HCT116 (cell line): ENCODE data around the gene THPO. TPM values are rescaled to one million over a fixed set of nuclear protein-coding genes. Genes with fewer than 3 reads are reported as not detected.

Experiments used
- ATAC-seq: fragments of 200-7000 bp; cut with Tn5 transposase; 2 replicates; pipeline ENCODE4 v1.9.1; 2020; ENCODE audit warnings: mild to moderate bottlenecking, moderate library complexity
- BruUV-seq: library from RNA; stranded (reverse); fragments of 400-500 nt; replicated peaks from 2 replicates; lab custom pipeline; 2021; lab: Mats Ljungman, UMichigan
- CTCF ChIA-PET: fragments of 300-600 bp; sonication (Branson Sonifier 250); formaldehyde crosslinking; loops from one replicate; lab custom pipeline; 2021; ENCODE audit warnings: antibody characterized with exemption; lab: Charles Lee
- POLR2A ChIA-PET: fragments of 300-600, 350-600 bp; sonication (Branson Sonifier 250); formaldehyde crosslinking; loops from one replicate; lab custom pipeline; 2021; ENCODE audit warnings: antibody characterized with exemption; lab: Charles Lee
- RAD21 ChIA-PET, 2 experiments: fragments of 300-600 bp; sonication (Branson Sonifier 250); formaldehyde crosslinking; loops; one replicate each; lab custom pipeline; 2023; ENCODE audit warnings: low total read pairs in 2 of 2; ENCODE audit not compliant: uncharacterized antibody in 2 of 2, unreplicated experiment in 2 of 2, low non-redundant PET in 1 of 2; lab: Charles Lee
- DNase-seq: peaks from one replicate; pipeline ENCODE4 v3.0.0-alpha.2; 2010; ENCODE audit warnings: low read depth, low spot score
- H2AFZ ChIP-seq: fragments of 200-600 bp; shearing (Covaris generic), sonication (generic); 2 replicates; pipeline ENCODE4 v1.6.1; 2017; ENCODE audit warnings: low read depth, mixed run types, mixed read lengths, antibody characterized with exemption, low read length; ENCODE audit not compliant: poor library complexity, severe bottlenecking
- H3K27ac ChIP-seq: 2 replicates; pipeline ENCODE4 v1.5.1; 2012; ENCODE audit warnings: low read depth, low read length
- H3K27me3 ChIP-seq: fragments of 200-600 bp; sonication (generic); 2 replicates; pipeline ENCODE4 v1.6.1; 2016; ENCODE audit warnings: mixed run types, low read length, mixed read lengths; ENCODE audit not compliant: insufficient read depth
- H3K36me3 ChIP-seq, 2 experiments: fragments of 200-500 bp in 1 of 2; fragments of 200-600 bp in 1 of 2; sonication (Bioruptor generic) in 1 of 2; sonication (generic) in 1 of 2; 2 replicates each; pipeline versions ENCODE4 v1.5.1 to v1.6.1; 2014 to 2016; ENCODE audit warnings: low read length in 2 of 2, inconsistent platforms in 1 of 2, mixed read lengths in 1 of 2, mixed run types in 1 of 2; ENCODE audit not compliant: insufficient read depth in 2 of 2, control insufficient read depth in 1 of 2
- H3K4me1 ChIP-seq, 2 experiments: fragments of 200-600 bp in 1 of 2; sonication (generic) in 1 of 2; 2 replicates each; pipeline versions ENCODE4 v1.5.1 to v1.6.1; 2012 to 2017; ENCODE audit warnings: low read length in 2 of 2, inconsistent platforms in 1 of 2, mild to moderate bottlenecking in 1 of 2, mixed read lengths in 1 of 2, mixed run types in 1 of 2, moderate library complexity in 1 of 2; ENCODE audit not compliant: insufficient read depth in 2 of 2, control insufficient read depth in 1 of 2
- H3K4me2 ChIP-seq: fragments of 200-600 bp; sonication (generic); 2 replicates; pipeline ENCODE4 v1.6.1; 2017; ENCODE audit warnings: mixed run types, low read length, mixed read lengths
- H3K4me3 ChIP-seq, 2 experiments: fragments of 200-600 bp in 1 of 2; sonication (generic) in 1 of 2; replicated peaks in 1 of 2; 2 replicates each; pipeline ENCODE4 v1.5.1; 2011 to 2016; ENCODE audit warnings: low read length in 2 of 2, control low read depth in 1 of 2, low read depth in 1 of 2, mild to moderate bottlenecking in 1 of 2, mixed read lengths in 1 of 2, mixed run types in 1 of 2
- H3K79me2 ChIP-seq: fragments of 200-600 bp; sonication (generic); 2 replicates; pipeline ENCODE4 v1.6.1; 2017; ENCODE audit warnings: mild to moderate bottlenecking, mixed run types, low read length, moderate library complexity, mixed read lengths; ENCODE audit not compliant: insufficient read depth
- H3K9ac ChIP-seq: fragments of 200-600 bp; sonication (generic); 2 replicates; pipeline ENCODE4 v1.6.1; 2016; ENCODE audit warnings: low read length, mixed read lengths
- H3K9me2 ChIP-seq: fragments of 200-600 bp; sonication (generic), shearing (Covaris generic); 2 replicates; pipeline ENCODE4 v1.6.1; 2017; ENCODE audit warnings: mixed run types, mild to moderate bottlenecking, moderate library complexity; ENCODE audit not compliant: insufficient read depth
- H3K9me3 ChIP-seq, 2 experiments: fragments of 200-500 bp in 1 of 2; fragments of 200-600 bp in 1 of 2; sonication (Bioruptor generic) in 1 of 2; sonication (generic) in 1 of 2; 2 replicates each; pipeline ENCODE4 v1.6.1; 2014 to 2017; ENCODE audit warnings: low read length in 2 of 2, mixed read lengths in 2 of 2, inconsistent platforms in 1 of 2, low read depth in 1 of 2, mild to moderate bottlenecking in 1 of 2, mixed run types in 1 of 2, moderate library complexity in 1 of 2; ENCODE audit not compliant: control insufficient read depth in 1 of 2, insufficient read depth in 1 of 2
- H4K20me1 ChIP-seq: fragments of 200-600 bp; sonication (generic), shearing (Covaris generic); 2 replicates; pipeline ENCODE4 v1.6.1; 2017; ENCODE audit warnings: mixed run types, mild to moderate bottlenecking, moderate library complexity; ENCODE audit not compliant: insufficient read depth
- ATF3 ChIP-seq: IDR thresholded peaks from 2 replicates; pipeline ENCODE4 v1.6.1; 2012
- CBX3 ChIP-seq: IDR thresholded peaks from 2 replicates; pipeline ENCODE4 v1.6.1; 2012; ENCODE audit warnings: low read depth
- CEBPB ChIP-seq: IDR thresholded peaks from 2 replicates; pipeline ENCODE4 v1.6.1; 2012; ENCODE audit warnings: low read depth
- CTCF ChIP-seq, 3 experiments: fragments of 200-600 bp in 1 of 3; sonication (generic) in 1 of 3; IDR thresholded peaks in 2 of 3; conservative IDR thresholded peaks in 1 of 3; 2 replicates each; pipeline ENCODE4 v1.5.1; 2012 to 2017; ENCODE audit warnings: low read depth in 2 of 3, low read length in 2 of 3, antibody characterized with exemption in 1 of 3, borderline replicate concordance in 1 of 3, control low read depth in 1 of 3, mild to moderate bottlenecking in 1 of 3, mixed read lengths in 1 of 3, mixed run types in 1 of 3, moderate library complexity in 1 of 3; ENCODE audit not compliant: insufficient read depth in 1 of 3
- EGR1 ChIP-seq: IDR thresholded peaks from 2 replicates; pipeline ENCODE4 v1.6.1; 2012; ENCODE audit warnings: low read depth
- ELF1 ChIP-seq: IDR thresholded peaks from 2 replicates; pipeline ENCODE4 v1.6.1; 2012; ENCODE audit warnings: low read depth, borderline replicate concordance
- EZH2 ChIP-seq: fragments of 200-600 bp; sonication (generic); IDR thresholded peaks from 2 replicates; pipeline ENCODE4 v1.6.1; 2017; ENCODE audit warnings: antibody characterized with exemption, mixed run types
- FOSL1 ChIP-seq: IDR thresholded peaks from 2 replicates; pipeline ENCODE4 v1.6.1; 2012; ENCODE audit warnings: low read depth
- JUND ChIP-seq: IDR thresholded peaks from 2 replicates; pipeline ENCODE4 v1.6.1; 2012
- POLR2A ChIP-seq: IDR thresholded peaks from 2 replicates; pipeline ENCODE4 v1.7.0; 2011; ENCODE audit warnings: borderline replicate concordance; ENCODE audit not compliant: insufficient read depth, insufficient read length; ENCODE audit errors: extremely low read depth
- POLR2AphosphoS5 ChIP-seq: IDR thresholded peaks from 2 replicates; pipeline ENCODE4 v1.6.1; 2011; ENCODE audit warnings: mild to moderate bottlenecking, low read depth, low read length, moderate library complexity
- RAD21 ChIP-seq: IDR thresholded peaks from 2 replicates; pipeline ENCODE4 v1.6.1; 2012; ENCODE audit warnings: low read depth, mild to moderate bottlenecking
- SIN3A ChIP-seq: IDR thresholded peaks from 2 replicates; pipeline ENCODE4 v1.6.1; 2012; ENCODE audit warnings: low read depth
- SP1 ChIP-seq: IDR thresholded peaks from 2 replicates; pipeline ENCODE4 v1.6.1; 2012; ENCODE audit warnings: low read depth
- SRF ChIP-seq: IDR thresholded peaks from 2 replicates; pipeline ENCODE4 v1.6.1; 2012; ENCODE audit warnings: low read depth
- TCF7L2 ChIP-seq: IDR thresholded peaks from 2 replicates; pipeline ENCODE4 v1.7.0; 2011; ENCODE audit warnings: borderline replicate concordance, inconsistent platforms; ENCODE audit not compliant: insufficient read depth, insufficient read length; ENCODE audit errors: extremely low read depth
- YY1 ChIP-seq: IDR thresholded peaks from 2 replicates; pipeline ENCODE4 v1.6.1; 2011; ENCODE audit warnings: low read length, low read depth, moderate library complexity, mild to moderate bottlenecking; ENCODE audit not compliant: insufficient replicate concordance; ENCODE audit errors: extremely low read depth
- ZFX ChIP-seq: fragments of 450-650 bp; IDR thresholded peaks from 2 replicates; pipeline ENCODE4 v1.6.1; 2017
- ZNF274 ChIP-seq: fragments of 200-500 bp; sonication (Bioruptor generic); IDR thresholded peaks from 2 replicates; pipeline ENCODE4 v1.6.1; 2014; ENCODE audit warnings: mild to moderate bottlenecking, low read depth, low read length, inconsistent platforms
- intact Hi-C: fragments of 100-400 bp; cut with micrococcal nuclease; formaldehyde crosslinking; loops from 2 replicates; pipeline ENCODE4 v1.10.0; 2022
- total RNA-seq: library from RNA; stranded (reverse); gene quantifications from one replicate; pipeline ENCODE4 v1.2.1, GENCODE V29; 2021; ENCODE audit not compliant: unreplicated experiment
- TF ChIP-seq, protein P1 (sequence below): IDR thresholded peaks from 2 replicates; pipeline ENCODE4 v1.6.1; 2012; ENCODE audit warnings: low read depth

THPO gene
- total RNA-seq, 1 experiment from 2014 or later, result not detected

DNA sequence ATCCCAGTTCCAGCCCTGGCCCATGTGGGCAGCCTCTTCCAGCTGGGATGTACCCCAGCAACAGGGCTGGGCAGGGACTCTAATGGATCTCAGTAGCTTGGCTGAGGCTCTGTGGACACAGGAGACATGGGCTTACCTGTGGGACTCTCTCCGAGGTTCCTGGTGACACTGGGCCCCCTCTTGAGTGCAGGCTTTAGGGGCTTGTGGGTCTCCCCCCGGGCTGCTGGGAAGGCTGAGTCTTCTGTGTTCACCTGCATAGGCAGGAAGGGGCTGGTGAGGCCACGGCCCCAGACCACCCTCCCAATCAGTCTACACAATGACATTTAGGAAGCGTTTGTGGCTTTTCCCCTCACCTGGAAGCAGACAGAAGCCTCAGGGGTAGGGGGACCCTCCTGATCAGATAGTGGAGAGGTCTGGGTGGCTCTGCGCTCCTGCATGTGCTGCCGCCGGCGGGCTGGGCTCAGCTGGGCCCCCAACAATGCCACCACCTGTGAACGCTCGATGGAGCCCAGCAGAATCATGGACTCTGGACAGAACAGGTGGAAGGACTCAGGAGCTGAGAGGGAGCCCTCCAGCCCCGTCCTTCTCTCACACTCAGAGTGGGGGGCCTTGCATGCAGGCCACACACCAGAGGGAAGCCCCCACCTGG, 25.0 kb downstream of the THPO start:
- no peaks in the 10 kb centered on the region for H3K27me3 ChIP-seq
- ChIA-PET CTCF (no interaction called here), RAD21 (no interaction called here), POLR2A (no interaction called here)
- H3K9ac ChIP-seq, result no peak overlapping the region
- intact Hi-C loops, result no loop called here
- H3K4me1 ChIP-seq, result peaks cover 0 to 3% of the 10 kb centered on the region in 2 experiments; a peak in 1 of 4 replicates
- H4K20me1 ChIP-seq, result no peaks in the 10 kb centered on the region
- H3K27ac ChIP-seq, result no peak overlapping the region
- BruUV-seq, result no TSS peak
- H3K9me3 ChIP-seq, result no peaks in the 10 kb centered on the region
- TF ChIP-seq RAD21 (no peak), ZNF274 (no peak), SP1 (no peak), TCF7L2 (no peak), ZFX (no peak), ELF1 (no peak), ATF3 (no peak), JUND (no peak), POLR2A (no peak), EZH2 (no peak), POLR2AphosphoS5 (no peak), FOSL1 (no peak), SRF (no peak), SIN3A (no peak), EGR1 (no peak), CBX3 (no peak), CTCF (IDR thresholded peaks at IDR 0.05 in 2 of 3, conservative IDR thresholded peaks at IDR 0.05 in 1 of 3; ENCODE audit: borderline replicate concordance in 1 of 3, insufficient read depth in 1 of 3, low read depth in 2 of 3, low read length in 2 of 3) (no peak), CEBPB (no peak), YY1 (no peak)
- TF ChIP-seq, protein P1, sequence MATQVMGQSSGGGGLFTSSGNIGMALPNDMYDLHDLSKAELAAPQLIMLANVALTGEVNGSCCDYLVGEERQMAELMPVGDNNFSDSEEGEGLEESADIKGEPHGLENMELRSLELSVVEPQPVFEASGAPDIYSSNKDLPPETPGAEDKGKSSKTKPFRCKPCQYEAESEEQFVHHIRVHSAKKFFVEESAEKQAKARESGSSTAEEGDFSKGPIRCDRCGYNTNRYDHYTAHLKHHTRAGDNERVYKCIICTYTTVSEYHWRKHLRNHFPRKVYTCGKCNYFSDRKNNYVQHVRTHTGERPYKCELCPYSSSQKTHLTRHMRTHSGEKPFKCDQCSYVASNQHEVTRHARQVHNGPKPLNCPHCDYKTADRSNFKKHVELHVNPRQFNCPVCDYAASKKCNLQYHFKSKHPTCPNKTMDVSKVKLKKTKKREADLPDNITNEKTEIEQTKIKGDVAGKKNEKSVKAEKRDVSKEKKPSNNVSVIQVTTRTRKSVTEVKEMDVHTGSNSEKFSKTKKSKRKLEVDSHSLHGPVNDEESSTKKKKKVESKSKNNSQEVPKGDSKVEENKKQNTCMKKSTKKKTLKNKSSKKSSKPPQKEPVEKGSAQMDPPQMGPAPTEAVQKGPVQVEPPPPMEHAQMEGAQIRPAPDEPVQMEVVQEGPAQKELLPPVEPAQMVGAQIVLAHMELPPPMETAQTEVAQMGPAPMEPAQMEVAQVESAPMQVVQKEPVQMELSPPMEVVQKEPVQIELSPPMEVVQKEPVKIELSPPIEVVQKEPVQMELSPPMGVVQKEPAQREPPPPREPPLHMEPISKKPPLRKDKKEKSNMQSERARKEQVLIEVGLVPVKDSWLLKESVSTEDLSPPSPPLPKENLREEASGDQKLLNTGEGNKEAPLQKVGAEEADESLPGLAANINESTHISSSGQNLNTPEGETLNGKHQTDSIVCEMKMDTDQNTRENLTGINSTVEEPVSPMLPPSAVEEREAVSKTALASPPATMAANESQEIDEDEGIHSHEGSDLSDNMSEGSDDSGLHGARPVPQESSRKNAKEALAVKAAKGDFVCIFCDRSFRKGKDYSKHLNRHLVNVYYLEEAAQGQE, result no peak
- H3K79me2 ChIP-seq, result no peaks in the 10 kb centered on the region
- H2AFZ ChIP-seq, result no peak overlapping the region
- no peak overlapping the region for H3K4me3 ChIP-seq
- no peak overlapping the region for H3K4me2 ChIP-seq
- ATAC-seq (no peak), DNase-seq (no peak)
- no peaks in the 10 kb centered on the region for H3K9me2 ChIP-seq
- peaks cover 21 to 24% of the 10 kb centered on the region in 2 experiments; a peak in 3 of 4 replicates for H3K36me3 ChIP-seq
